Activated naive CD4-positive, alpha-beta T cell treated with anti-CD3 and anti-CD28 coated beads, Interleukin-2, amount 50 U/mL, for 16 hours (primary cell): ENCODE results near the gene FNIP2.

Source experiments
- DNase-seq: peaks from one replicate; pipeline ENCODE4 v3.0.0-alpha.2; 2020

Gene FNIP2

DNA sequence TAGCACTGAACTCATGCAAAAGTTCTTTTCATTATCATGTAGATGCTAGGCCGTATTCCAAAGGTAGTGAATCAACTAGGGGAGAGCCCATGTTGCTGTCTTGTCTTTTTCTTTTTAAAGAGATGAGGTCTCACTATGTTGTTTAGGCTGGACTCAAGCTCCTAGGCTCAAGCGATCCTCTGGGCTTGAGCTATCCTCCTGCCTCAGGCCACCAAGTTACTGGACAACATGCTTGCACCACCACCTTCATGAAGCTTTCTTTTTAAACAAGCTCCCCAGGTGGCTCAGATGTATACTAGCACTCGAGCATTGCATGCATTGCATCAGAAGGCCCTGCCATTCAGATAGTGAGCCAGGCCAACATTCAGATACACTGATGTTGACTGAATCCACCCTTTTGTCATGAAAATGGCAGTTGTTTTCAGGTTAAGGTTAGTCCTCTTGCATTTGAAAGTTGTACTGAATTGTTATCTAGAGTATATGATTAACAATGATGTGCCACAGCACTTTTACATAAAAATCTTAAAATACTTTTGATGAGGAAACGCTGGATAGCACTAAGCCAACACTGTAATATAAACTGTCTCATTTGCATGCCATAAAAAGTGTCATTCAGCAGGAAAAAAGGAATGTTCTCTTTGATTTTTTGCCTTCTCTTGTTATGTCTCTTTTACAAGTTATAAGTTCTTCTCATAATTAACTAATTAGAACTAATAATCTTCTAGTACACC, 76.7 kb downstream of the FNIP2 start:
- DNase-seq = no peak

DNA sequence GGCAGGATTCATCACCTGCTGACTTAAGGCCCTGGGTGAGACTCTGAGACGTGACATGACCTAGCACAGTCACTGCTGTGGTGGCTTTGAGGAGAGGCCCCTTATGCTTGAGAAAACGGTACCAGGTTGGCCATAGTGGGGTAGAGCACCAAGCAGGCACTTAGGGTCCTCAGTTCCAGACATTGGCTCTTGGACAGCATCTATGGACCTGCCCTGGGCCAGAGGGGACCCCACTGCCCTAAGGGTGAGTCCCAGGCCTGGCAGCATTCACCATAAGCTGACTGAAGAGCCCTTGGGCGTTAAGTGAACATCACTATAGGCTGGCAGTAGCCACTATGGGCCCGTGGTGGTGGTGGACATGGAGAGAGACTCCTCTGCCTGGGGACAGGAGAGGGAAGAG, 78.7 kb downstream of the FNIP2 start:
- no peak for DNase-seq

DNA sequence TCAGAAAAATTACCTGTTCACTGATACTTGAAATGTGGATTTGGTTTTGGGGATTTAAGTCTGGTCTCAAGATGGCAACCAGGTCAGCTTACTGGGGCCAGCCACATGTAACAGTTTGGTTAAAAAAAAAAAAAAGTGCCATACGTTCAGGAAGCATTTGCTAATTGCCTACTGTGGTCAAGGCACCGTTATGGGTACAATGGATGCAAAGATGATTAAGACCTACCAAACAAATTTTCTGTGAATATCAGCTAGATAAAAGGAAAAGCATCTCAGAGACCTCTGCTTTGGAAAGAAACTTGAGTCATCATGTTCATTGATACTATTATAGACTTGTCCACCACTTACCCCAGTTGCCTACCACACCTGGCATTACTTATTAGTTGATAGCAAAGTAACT, 80.9 kb downstream of the FNIP2 start:
- no peak for DNase-seq

DNA sequence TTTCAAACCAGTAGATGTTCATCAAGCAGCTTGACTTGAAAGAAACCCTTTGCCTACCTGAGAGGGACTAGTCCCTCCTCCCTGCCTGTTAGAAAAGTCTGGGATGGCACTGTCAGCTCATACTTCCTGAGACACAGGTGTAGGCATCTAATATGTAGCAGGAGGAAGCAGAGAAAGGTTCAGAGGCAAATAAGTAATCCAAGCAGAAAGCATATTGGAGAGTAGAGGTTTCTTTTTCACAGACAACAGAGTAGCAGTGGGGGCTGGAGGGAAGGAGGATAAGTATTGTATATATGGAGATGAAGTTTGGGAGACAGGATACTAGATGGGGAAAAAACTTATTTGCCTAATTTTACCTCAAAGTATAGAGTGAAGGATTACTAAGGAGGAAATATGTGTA, 81.5 kb downstream of the FNIP2 start:
- DNase-seq = no peak

DNA sequence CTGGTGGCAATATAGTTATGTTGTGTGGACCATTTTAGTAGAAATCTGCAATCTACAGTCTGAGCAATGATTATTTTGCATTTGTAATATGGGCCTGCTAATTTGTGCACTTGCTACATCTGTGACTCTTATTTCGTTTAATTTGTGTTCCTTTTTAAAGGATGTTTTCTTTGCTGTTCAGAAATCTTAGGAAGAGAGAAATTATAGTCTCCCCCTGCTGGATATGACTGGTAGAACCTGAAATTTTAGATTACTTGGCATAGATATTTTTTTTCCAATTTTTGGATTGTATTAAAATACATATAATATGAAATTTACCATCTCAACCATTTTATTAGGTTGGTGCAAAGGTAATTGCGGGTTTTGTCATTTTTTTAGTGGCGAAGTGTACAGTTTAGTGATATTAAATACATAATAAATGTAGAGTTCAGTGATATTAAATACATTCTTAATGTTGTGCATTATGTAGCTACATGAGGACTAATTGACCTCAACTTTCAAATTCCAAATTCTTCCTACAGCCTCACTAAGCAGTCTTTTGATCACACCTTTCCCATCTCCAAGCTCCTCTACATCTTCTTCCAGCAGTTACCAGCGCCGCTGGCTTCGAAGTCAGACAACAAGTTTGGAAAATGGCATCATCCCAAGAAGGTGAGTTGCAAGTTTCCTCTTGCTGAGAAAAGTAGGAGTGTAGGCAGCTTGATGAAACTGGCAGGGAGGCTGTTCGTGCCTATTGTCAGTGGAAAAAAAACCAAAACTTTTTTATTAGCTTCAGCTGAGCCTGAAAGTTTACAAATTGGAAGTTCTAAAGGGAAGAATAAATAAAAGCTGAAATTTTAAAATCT, 82.2 kb downstream of the FNIP2 start:
- no peak for DNase-seq

DNA sequence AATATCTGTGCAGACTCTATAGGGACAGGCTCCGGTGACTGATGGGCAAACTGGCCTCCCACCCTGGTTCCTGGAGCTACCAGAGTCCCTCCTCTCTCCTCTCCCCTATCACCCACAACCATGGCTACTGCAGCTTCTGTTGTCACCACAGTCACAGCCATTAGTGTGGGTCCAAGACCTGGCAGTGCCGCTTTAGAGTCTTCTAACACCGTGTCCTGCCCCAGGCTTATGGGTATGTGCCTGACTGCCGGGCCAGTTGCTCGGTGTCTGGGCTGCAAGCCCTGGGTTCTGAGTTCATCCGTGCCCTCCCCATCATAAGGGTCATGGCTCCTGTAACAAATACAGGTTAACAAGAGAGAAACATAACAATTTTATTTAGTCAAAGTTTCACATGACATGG, 85.4 kb downstream of the FNIP2 start:
- no peak for DNase-seq

DNA sequence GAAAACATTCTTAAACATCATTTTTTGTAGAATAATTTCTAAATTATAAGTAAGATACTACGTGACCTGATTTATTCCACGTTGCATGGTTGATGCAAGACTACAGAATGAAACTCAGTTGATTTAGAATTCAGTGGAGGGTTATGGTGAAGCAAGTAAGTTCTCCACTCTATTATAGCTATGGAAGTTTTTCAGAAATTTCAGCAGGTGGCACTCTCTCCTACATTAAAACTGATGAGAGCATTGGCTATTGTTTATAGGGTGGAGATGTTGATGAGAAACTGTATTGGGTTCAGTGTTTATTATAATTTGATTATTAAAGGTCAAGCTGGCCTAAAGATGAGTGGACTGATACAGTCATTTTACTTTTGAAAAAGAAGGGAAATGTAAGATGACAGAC, 88.0 kb downstream of the FNIP2 start:
- no peak for DNase-seq

DNA sequence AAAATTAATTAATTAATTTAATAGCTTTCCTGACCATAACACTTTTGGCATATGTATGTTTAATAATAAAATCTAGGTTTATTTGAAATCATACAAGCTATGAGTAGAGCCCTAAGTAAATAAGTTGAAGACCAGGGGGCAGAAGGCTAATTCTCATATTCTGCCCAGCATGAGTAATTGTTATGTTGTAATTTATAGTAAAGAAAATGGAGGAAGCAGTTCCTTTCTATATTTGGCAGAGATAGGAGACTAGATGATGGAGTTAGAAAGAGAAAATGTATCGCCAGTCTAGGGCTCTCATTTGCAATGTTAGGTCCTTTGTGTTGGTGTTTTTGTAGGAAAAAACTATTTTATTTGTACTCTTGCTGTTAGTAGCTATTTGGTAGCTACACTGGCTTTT, 89.1 kb downstream of the FNIP2 start:
- no peak for DNase-seq

DNA sequence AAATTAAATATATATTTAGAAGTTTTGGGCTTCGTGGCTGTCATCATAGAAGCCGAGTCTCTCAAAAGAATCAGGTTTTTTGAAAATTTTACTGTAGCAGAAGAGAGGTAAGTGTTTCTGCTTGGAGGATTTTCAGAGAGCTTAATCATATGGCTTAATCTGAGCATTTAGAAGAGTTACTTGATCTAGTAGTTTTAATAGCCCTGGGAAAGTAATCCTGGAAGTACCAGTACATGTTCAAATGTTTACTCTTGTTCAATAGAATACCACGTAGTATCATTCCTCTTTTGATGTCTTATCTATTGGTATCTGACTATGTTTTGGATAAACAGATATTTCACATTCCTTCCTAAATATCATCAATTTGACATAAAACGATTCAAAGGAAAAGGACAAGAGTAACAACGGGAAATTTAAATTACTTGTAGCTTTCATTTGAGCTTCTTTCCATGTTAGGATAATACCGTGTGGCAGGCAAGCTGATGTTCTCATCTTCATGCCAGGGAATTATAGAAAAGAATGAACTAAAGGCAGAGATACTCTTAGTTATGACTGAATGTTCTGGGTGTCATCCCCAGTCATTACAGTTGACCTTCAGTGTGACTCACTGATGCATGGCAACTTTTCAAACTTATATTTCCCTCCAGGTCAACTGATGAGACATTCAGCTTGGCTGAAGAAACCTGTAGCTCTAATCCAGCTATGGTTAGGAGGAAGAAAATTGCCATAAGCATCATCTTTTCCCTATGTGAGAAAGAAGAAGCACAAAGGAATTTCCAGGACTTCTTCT, 89.8 kb downstream of the FNIP2 start:
- no peak for DNase-seq

DNA sequence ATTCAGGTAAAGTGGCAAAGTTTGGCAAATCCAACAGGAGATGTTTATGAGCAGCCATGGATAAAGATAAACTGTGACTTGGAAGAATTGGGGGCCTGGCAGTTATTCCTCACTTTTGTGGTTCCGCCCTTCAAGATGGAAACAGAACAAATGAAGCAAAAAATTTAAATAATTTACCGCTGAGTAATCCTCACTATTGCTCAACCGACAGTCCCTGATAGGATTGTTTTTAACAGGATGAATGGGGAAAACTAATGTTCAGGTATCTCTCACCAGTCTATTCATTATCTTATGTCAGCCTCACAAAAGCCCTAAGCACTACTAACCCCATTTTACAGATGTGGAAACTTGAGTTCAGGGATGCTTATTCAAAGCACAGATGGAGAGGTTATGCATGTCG, 90.8 kb downstream of the FNIP2 start:
- no peak for DNase-seq

DNA sequence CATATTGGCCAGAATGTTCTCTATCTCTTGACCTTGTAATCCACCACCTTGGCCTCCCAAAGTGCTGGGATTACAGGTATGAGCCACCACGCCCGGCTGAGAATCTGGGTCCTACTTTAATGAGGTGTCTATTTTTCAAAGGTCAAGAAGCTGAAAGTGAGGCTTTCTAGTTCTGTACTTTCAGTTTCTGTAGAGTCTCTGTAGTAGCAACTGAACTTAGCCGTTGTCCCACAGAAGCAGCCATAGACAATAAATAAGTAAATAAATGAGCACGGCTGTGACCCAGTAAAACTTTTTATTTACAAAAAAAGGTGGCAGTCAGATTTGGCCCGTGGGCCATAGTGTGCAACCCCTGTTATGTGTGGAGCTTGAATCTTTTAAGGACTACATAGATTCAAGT, 92.0 kb downstream of the FNIP2 start:
- DNase-seq = no peak

DNA sequence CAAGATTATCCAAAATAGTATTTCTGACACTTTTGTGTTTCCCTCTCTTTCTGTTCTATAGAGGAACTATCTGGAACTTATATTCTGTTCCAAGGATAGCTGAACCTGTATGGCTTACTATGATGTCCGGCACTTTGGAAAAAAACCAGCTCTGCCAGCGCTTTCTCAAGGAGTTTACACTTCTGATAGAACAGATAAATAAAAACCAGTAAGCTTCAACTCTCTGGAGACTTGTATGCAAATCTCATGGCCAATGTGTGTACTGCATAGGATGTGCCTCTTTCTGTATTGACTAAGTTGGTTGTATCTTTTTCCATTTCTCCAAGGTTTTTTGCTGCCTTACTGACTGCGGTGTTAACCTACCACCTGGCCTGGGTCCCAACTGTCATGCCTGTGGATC, 92.5 kb downstream of the FNIP2 start:
- DNase-seq = no peak

DNA sequence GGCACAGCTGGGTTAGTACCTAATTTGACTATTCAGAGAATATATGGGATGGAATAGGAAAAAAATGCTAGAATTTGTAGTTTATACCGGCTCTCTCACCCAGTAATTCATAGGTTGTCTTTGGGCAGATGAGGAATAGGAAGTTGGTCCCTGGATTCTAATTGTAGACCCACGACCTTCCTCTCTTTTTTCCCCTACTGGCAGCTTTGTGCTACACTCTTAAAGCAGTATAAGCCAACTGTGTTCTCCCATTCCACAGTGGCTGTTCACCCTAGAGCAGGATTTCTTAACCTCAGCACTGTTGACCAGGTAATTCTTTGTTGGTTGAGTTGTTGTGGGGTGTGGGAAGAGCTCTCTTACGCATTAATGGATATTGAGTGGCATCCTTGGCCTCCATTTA, 92.9 kb downstream of the FNIP2 start:
- no peak for DNase-seq

DNA sequence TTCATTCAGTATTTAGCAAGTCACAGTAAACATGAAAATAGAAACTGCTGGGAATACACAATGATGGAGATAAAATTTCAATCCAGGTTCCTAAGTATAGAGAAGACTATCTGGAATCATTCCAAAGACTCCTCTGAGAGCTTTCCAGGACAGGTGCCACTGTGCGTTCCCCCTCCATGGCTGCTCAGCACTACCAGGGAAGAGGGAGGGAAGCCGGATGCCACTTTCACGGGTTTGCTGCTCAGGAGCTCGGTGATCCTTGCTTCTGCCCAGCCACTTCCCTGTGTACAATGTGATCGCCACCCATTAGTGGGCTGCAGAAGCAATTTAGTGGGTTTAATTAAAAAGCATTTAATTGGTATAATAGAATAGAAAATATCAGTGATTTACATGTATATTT, 94.5 kb downstream of the FNIP2 start:
- DNase-seq = no peak

DNA sequence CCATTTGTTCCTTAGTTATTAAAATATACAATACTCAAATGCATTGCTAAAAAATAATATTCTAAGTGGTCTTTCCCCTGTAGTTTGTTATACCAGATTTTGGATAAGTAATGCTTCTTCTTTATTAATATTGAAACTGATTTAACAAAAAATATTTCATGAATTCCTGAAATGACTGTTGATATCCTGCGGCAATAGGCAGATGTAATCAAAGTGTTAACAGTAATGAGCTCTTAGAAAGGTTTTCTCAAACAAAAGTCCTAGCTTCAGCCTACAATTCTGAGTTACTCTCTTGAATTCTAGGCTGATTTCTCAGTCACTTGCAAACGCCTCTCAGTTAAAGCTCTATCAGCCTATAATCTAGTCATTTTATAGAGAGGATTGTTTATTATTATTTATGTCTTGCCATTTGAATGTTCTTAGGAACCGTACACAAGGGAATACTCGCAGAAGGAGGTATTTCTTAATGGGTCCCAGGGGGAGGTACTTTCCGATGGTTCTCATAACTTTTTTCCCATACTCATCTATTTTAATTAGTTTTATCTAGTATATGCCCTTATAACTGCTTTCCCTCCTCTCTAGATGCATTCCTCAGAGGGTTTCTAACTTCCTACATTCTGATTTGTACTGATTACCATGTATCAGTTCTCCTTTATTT, 96.8 kb downstream of the FNIP2 start:
- DNase-seq = no peak

DNA sequence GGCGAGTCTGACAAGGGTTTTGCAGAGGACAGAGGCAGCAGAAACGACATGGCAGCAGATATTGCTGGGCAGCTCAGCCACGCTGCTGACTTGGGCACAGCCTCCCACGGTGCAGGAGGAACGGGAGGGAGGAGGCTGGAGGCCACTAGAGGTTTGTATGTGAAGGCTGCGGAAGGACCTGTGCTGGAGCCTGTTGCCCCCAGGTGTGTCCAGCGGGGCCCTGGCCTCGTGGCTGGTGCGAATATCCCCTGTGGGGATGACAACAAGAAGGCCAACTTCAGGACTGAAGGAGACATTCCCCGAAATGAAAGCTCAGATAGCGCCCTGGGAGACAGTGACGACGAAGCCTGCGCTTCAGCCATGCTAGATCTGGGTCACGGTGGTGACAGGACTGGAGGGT, 100.2 kb downstream of the FNIP2 start:
- DNase-seq = no peak

DNA sequence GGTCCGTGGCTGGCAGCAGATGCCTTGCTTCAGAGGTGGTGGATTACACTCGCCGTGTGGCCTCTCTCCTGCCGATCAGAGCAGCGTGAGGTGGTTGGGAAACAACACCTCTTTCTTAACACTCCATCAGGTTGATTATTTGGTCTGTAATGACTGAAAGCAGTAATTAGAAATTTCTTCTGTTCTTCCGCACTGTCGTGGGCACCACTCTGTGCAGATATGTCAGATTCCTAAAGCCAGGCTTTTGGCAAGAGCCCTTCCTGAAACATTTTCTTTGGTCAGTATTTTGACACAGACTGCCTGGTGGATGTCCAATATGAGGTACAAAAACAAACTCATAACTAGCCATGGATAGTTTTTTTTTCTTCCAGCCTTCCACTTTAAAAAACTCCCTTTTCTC, 100.9 kb downstream of the FNIP2 start:
- DNase-seq = no peak

DNA sequence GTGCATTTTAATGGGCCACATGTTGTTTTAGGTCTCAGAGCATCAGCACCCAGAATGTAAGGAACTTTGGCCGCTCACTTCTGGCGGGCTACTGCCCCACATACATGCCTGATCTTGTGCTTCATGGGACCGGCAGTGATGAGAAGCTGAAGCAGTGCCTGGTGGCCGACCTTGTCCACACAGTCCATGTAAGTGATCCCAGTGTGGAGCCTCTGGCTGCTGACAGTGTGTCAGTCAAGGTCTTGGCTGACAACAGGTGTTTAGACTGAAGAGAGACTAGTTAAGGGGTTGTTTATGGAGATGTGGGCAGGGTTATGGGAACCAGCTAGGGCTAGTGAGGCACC, 101.4 kb downstream of the FNIP2 start:
- DNase-seq = no peak

DNA sequence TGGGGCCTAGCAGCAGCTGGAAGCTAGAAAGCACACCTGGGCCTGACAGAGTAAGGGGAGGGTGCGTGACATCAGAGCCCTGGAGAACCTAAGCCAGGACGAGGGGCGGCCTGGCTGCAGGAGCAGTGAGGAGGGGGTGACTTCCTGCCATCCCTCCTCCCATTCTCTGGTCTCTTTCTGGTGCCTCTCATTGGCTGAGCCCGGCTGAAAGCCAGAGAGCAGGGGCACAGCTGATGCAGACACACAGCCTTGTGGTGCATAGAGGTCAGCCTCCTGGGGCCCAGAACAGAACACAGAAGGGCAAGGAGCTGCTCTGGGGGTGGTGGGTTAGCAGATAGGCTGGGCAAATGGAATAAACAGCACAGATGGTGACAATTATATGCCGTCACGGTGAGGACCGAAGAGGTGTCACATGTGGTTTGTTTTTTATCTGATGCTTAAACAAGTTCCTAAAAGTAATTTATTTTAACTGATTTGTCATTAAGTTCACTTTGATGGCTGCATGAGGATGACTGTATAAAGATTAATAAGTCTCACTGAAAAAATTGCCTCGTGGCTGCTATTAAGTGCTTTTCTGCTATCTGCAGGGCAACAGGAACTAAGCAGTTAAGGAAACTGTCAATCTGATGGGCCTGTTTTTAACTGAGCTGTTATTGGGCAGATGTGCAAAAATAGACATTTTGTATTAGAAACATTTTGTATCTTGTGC, 102.0 kb downstream of the FNIP2 start:
- no peak for DNase-seq

DNA sequence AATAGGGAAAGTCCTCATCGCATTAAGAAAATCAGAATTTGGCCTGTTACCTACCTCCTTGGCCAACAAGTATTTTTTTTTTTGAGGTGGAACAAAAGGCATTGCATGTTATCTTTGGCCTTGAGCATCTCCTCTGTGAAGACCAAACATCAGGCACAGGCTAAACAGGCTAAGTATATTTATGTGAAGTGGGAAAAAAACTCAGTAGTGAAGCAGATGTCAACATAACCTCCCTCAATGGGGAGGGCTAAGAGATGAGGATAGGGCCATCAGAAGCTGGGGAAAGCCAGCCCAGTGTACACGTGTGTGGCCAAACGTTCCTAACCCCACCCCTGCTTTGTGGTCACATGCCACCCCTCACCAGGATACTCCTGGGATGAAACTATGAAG, 102.5 kb downstream of the FNIP2 start:
- DNase-seq = no peak

DNA sequence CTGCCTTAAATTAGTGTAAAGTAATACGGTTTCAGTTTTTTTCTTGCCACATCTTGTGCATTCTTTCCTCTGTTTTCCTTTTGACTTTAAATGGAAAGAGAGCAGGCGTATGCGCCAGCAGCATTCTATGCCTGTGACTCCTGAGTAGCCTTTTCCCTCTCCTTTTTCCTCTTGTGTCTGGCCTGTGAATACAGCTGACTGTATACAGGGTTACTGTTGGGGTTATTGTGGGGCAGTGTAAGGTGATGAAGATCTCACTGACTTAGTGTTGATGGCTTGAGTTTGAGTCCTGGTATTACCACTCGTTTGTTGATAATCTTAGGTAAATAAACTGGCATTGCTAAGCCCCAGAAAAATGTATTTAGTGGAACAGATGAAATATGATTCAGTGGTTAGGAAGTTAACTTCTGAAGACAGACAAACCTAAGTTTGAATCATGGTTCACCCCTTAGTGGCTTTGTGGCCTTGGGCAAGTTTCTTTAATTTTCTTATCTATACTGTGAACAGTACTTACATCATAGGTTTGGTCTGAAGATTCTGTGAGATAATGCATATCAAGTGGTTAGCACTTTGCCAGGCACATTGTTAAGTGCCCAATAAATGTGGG, 105.1 kb downstream of the FNIP2 start:
- DNase-seq = no peak

DNA sequence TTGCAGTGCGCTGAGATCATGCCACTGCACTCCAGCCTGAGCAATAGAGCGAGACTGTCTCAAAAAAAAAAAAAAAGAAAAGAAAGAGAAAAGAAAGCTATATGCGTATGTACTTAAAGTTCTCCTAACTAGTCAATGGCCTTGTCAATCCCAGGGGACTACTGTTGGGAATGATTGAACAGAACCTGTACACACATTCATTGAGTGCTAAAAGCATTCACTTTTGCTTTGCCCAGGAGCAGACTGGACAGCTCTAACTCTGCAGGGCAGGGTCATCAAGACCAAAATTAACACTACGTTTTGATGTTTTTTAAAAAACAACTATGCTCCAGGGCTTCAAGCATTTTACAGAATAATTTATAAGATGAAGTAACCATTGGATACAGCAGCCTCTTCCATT, 106.2 kb downstream of the FNIP2 start:
- no peak for DNase-seq
